Measurements from ENCODE around the gene FAT1.

Gene FAT1

GRCh38 chr4:186754976-186755375 lies 31.3 kb upstream of the FAT1 start:
- DNase-seq: no peak

- no peak for DNase-seq
These were observed 28.7 kb upstream of the FAT1 start for GRCh38 chr4:186752325-186752724.

GRCh38 chr4:186749611-186750281 lies 26.1 kb upstream of the FAT1 start:
- DNase-seq: no peak

DNA sequence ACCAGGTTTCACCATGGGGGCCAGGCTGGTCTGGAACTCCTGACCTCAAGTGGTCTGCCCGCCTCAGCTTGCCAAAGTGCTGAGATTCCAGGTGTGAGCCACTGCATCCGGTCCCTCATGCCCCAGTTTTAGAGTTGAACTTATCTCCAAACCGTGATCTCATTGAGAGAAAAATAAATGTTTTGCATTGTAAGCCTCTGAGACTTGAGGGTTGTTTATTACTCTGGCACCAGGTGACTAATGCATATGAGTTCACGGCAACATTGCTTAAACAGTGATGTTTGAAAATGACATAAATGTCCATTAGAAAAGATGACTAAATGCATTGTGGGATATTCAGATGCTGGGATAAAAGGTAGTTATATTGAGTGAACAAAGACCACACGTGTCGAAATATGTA lies 22.9 kb upstream of the FAT1 start:
- no peak for DNase-seq

GRCh38 chr4:186743261-186743660 lies 19.6 kb upstream of the FAT1 start:
- DNase-seq: no peak

- DNase-seq: no peak
These were observed 17.2 kb upstream of the FAT1 start for GRCh38 chr4:186740822-186741221.

GRCh38 chr4:186739802-186740434 lies 16.3 kb upstream of the FAT1 start:
- no peak for DNase-seq

- DNase-seq: no peak
These were observed 15.7 kb upstream of the FAT1 start for GRCh38 chr4:186739317-186739716.

DNA sequence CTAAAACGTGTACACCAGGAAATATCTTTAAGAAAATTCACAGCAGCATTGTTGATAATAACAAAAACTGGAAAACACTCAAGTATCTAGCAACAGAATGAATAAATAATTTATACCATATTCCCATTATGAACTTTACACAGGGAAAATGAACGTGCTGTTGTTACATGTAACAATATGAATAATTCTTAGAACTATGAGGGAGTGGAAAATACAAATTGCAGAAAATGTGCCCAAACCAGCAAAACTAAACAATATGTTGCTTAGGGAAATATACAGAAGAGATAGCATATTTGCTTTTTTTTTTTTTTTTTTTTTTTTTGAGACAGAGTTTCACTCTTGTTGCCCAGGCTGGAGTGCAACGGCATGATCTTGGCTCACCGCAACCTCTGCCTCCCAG lies 14.8 kb upstream of the FAT1 start:
- no peak for DNase-seq

- no peak for DNase-seq
These were observed 13.8 kb upstream of the FAT1 start for GRCh38 chr4:186737427-186737826.

GRCh38 chr4:186736466-186736865 lies 12.8 kb upstream of the FAT1 start:
- no peak for DNase-seq

GRCh38 chr4:186734251-186734650 lies 10.6 kb upstream of the FAT1 start:
- no peak for DNase-seq

DNA sequence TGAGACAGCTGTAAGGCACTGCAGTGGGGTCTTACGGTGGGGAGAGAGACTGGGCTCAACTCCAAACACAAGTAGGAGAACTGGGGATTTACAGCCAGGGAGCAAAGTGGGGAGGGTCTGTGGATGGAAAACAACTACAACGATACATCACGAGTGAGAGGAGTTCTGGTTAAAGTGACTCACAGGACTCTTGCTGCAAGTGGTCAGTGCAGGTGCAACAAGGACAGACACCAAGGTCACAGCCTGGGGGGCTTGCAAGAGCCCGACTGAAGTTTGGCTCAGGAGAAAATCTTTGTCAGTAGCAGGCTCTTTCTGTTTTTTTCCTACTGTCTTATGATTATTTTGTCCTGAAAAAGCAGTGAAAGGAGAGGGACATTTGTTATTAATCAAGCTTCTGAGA lies 10.1 kb upstream of the FAT1 start:
- no peak for DNase-seq

DNA sequence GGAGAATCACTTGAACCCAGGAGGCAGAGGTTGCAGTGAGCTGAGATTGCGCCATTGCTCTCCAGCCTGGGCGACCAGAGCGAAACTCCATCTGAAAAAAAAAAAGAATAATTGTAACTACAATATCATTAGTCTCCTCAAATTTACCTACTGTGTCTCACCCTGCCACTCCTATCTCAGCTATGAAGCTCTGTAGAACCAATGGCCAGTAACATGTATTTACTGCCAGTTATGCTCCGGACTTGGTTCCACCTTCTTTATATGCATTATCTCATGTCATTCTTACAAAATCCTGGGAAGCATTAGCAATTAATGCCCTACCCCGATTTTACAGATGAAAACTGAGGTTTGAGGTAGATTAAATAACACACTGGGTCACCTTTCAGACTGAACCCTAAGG lies 7.0 kb upstream of the FAT1 start:
- DNase-seq: no peak

DNA sequence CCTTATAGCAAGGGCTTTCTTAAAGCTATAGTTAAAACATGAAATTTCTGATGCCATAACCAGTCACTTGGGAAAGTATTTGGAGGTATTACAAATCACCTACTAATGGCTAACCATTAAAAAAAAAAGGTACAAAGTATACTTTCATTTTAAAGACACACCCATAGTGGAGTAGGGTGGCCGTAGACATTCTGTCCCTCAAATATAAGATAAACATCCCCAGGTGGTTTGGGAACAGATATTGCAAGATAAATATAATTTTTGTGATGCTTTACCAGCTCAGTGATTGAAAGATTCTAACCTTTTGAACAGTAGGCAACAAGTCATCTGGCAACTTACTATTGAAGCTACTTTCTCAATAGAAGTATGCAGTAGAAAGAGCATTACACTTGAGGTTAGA lies 6.2 kb upstream of the FAT1 start:
- no peak for DNase-seq

- no peak for DNase-seq
These were observed 5.1 kb upstream of the FAT1 start for GRCh38 chr4:186728631-186729271.

GRCh38 chr4:186727977-186728519 lies 4.4 kb upstream of the FAT1 start:
- no peak for DNase-seq

- no peak for DNase-seq
These were observed 3.7 kb upstream of the FAT1 start for GRCh38 chr4:186727169-186727976.

- peak; percentile 7 for DNase-seq
These were observed 2.9 kb upstream of the FAT1 start for GRCh38 chr4:186726426-186727168.

- peak; percentile 28 for DNase-seq
These were observed 2.1 kb upstream of the FAT1 start for GRCh38 chr4:186725469-186726425.

- no peak for DNase-seq
These were observed 1.3 kb upstream of the FAT1 start for GRCh38 chr4:186724864-186725468.
